H1 (cell line): ENCODE results near the gene PRR29. TPM values are rescaled to one million over a fixed set of nuclear protein-coding genes. Genes with fewer than 3 reads are reported as not detected.

Experiments
- EP300 ChIP-seq, 2 experiments: IDR thresholded peaks; 1 replicate in 1 of 2; 2 replicates in 1 of 2; pipeline ENCODE4 v1.6.1; 2011 to 2012; ENCODE audit warnings: low read depth in 2 of 2, low read length in 2 of 2, mild to moderate bottlenecking in 2 of 2, borderline replicate concordance in 1 of 2, inconsistent platforms in 1 of 2, moderate library complexity in 1 of 2
- GABPA ChIP-seq: IDR thresholded peaks from 2 replicates; pipeline ENCODE4 v1.6.1; 2011; ENCODE audit warnings: mild to moderate bottlenecking, low read length, moderate library complexity, borderline replicate concordance; ENCODE audit not compliant: insufficient read depth
- HDAC2 ChIP-seq, 2 experiments: fragments of 300-600 bp in 1 of 2; sonication (generic) in 1 of 2; IDR thresholded peaks; 2 replicates each; pipeline ENCODE4 v1.6.1; 2011 to 2012; ENCODE audit warnings: low read depth in 2 of 2, low read length in 2 of 2, mild to moderate bottlenecking in 2 of 2, moderate library complexity in 2 of 2, borderline replicate concordance in 1 of 2, inconsistent platforms in 1 of 2
- KDM5A ChIP-seq: fragments of 200-600 bp; IDR thresholded peaks from 2 replicates; pipeline ENCODE4 v1.7.1; 2012; ENCODE audit warnings: mild to moderate bottlenecking, low read length, inconsistent platforms, mixed read lengths
- SP4 ChIP-seq: IDR thresholded peaks from 2 replicates; pipeline ENCODE4 v1.6.1; 2012; ENCODE audit warnings: low read length, inconsistent platforms
- polyA plus RNA-seq, 7 experiments: library from polyadenylated mRNA; depleted of rRNA in 3 of 7; stranded (reverse) in 5 of 7; unstranded in 2 of 7; fragments of >200 nt in 5 of 7; fragments of 200-250 nt in 2 of 7; gene quantifications; 1 replicate in 5 of 7; 2 replicates in 1 of 7; 4 replicates in 1 of 7; pipeline versions ENCODE4 v1.2.1 to v1.2.3, GENCODE V29; 2011 to 2013; ENCODE audit warnings: missing spikeins in 2 of 7, mixed read lengths in 2 of 7
- total RNA-seq: library from RNA; stranded (reverse); fragmentation: NEBNext Ultra II Directional; extraction: Animal tissue kit (Norgen Biotek cat#: 25700); gene quantifications from 2 replicates; pipeline ENCODE4 v1.2.1, GENCODE V29; 2021
- TF ChIP-seq, protein P1 (sequence below), 3 experiments: IDR thresholded peaks; 1 replicate in 2 of 3; 2 replicates in 1 of 3; pipeline versions ENCODE4 v1.5.1 to v1.6.1; 2011; ENCODE audit warnings: low read length in 3 of 3, mild to moderate bottlenecking in 3 of 3, inconsistent platforms in 2 of 3, low read depth in 1 of 3, moderate library complexity in 1 of 3; ENCODE audit not compliant: insufficient read depth in 1 of 3; ENCODE audit errors: control extremely low read depth in 1 of 3

Gene PRR29
- total and polyA plus RNA-seq, 2 of the 8 experiments (the other 6 are each of a cell fraction or from before 2014, with no cell fraction given), result 0.67 to 0.83 TPM

DNA sequence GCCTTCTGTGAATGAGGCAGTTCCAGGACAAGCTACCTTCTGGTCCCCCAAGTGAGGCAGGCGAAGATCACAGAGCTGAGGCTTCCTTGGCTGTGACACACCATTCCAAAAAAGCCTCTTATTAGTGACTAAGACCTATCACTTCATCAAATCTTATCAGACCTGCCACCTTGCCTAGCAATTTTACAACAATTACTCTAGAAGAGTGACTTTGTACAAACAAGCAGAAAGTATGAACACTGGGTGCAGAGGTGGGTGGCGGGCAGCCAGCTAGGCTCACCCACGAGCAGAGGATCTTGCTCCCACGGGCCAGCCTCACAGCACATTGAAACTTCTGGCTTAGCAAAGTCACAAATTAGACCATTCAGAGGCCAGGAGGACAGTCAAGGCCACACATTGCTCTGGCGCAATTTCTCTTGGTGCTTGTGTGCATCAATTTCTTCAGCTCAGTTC is 24.5 kb downstream of the PRR29 start (continued):
- TF ChIP-seq EP300 (IDR thresholded peaks at IDR 0.05; ENCODE audit: borderline replicate concordance in 1 of 2, low read depth in 2 of 2, low read length in 2 of 2), result no peak
- TF ChIP-seq HDAC2 (IDR thresholded peaks at IDR 0.05; ENCODE audit: borderline replicate concordance in 1 of 2, low read depth in 2 of 2, low read length in 2 of 2), result no peak
- no peak for TF ChIP-seq GABPA
- no peak for TF ChIP-seq KDM5A
- TF ChIP-seq SP4, result no peak
- TF ChIP-seq, protein P1, sequence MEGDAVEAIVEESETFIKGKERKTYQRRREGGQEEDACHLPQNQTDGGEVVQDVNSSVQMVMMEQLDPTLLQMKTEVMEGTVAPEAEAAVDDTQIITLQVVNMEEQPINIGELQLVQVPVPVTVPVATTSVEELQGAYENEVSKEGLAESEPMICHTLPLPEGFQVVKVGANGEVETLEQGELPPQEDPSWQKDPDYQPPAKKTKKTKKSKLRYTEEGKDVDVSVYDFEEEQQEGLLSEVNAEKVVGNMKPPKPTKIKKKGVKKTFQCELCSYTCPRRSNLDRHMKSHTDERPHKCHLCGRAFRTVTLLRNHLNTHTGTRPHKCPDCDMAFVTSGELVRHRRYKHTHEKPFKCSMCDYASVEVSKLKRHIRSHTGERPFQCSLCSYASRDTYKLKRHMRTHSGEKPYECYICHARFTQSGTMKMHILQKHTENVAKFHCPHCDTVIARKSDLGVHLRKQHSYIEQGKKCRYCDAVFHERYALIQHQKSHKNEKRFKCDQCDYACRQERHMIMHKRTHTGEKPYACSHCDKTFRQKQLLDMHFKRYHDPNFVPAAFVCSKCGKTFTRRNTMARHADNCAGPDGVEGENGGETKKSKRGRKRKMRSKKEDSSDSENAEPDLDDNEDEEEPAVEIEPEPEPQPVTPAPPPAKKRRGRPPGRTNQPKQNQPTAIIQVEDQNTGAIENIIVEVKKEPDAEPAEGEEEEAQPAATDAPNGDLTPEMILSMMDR (IDR thresholded peaks at IDR 0.05; ENCODE audit: control extremely low read depth in 1 of 3, insufficient read depth in 1 of 3, low read depth in 1 of 3, low read length in 3 of 3), result no peak
